IMR-90 (cell line): Measurements from ENCODE around the gene RTCB. TPM values are rescaled to one million over a fixed set of nuclear protein-coding genes. Genes with fewer than 3 reads are reported as not detected.

ENCODE experiments used
- ATAC-seq: fragments of 200-7000 bp; cut with Tn5 transposase; 2 replicates; pipeline ENCODE4 v1.9.1; 2020; ENCODE audit warnings: low read depth, mild to moderate bottlenecking, moderate library complexity
- BruUV-seq: library from RNA; stranded (reverse); fragments of 400-500 nt; replicated peaks from 2 replicates; lab custom pipeline; 2021; lab: Mats Ljungman, UMichigan
- CTCF ChIA-PET: fragments of 300-600 bp; formaldehyde crosslinking; extraction: SDS; loops from one replicate; lab custom pipeline; 2021; ENCODE audit warnings: antibody characterized with exemption; lab: Yijun Ruan, JAX
- POLR2A ChIA-PET: fragments of 300-600 bp; sonication (Branson Sonifier 250); formaldehyde crosslinking; loops from one replicate; lab custom pipeline; 2022; ENCODE audit warnings: antibody characterized with exemption; ENCODE audit not compliant: unreplicated experiment; lab: Charles Lee
- DNase-seq: peaks from one replicate; pipeline ENCODE4 v3.0.0; 2013
- H2AFZ ChIP-seq: replicated peaks from 2 replicates; pipeline ENCODE3; 2013; ENCODE audit warnings: low read length, mild to moderate bottlenecking; ENCODE audit not compliant: poor library complexity
- H2AK5ac ChIP-seq: 2 replicates; pipeline ENCODE4 v1.6.1; 2013; ENCODE audit warnings: low read depth, low read length, inconsistent platforms
- H2AK9ac ChIP-seq: replicated peaks from 2 replicates; pipeline ENCODE3; 2013; ENCODE audit warnings: mild to moderate bottlenecking, low read depth, low read length, moderate library complexity; ENCODE audit not compliant: poor library complexity
- H2BK120ac ChIP-seq: 2 replicates; pipeline ENCODE4 v1.6.1; 2013; ENCODE audit warnings: low read depth, low read length, inconsistent platforms
- H2BK15ac ChIP-seq: 3 replicates; pipeline ENCODE4 v1.6.1; 2013; ENCODE audit warnings: low read depth, low read length, inconsistent platforms
- H2BK20ac ChIP-seq: 2 replicates; pipeline ENCODE4 v1.6.1; 2013; ENCODE audit warnings: low read depth, mild to moderate bottlenecking, inconsistent platforms, low read length, moderate library complexity
- H2BK5ac ChIP-seq: 2 replicates; pipeline ENCODE4 v1.6.1; 2013; ENCODE audit warnings: mild to moderate bottlenecking, low read depth, low read length, inconsistent platforms; ENCODE audit not compliant: poor library complexity, severe bottlenecking
- H3K14ac ChIP-seq: replicated peaks from 2 replicates; pipeline ENCODE4 v1.6.1; 2013; ENCODE audit warnings: low read depth, low read length, inconsistent platforms
- H3K18ac ChIP-seq: 2 replicates; pipeline ENCODE4 v1.6.1; 2013; ENCODE audit warnings: low read depth, low read length, control low read depth
- H3K23ac ChIP-seq: 2 replicates; pipeline ENCODE4 v1.6.1; 2013; ENCODE audit warnings: low read depth, low read length, inconsistent platforms
- H3K27ac ChIP-seq: 2 replicates; pipeline ENCODE4 v1.5.1; 2013; ENCODE audit warnings: mild to moderate bottlenecking, control low read depth, low read length; ENCODE audit not compliant: insufficient read depth
- H3K27me3 ChIP-seq: 2 replicates; pipeline ENCODE4 v1.6.1; 2013; ENCODE audit warnings: low read length; ENCODE audit not compliant: control insufficient read depth, insufficient read depth
- H3K36me3 ChIP-seq: 2 replicates; pipeline ENCODE4 v1.6.1; 2013; ENCODE audit warnings: low read length, mixed read lengths; ENCODE audit not compliant: control insufficient read depth, insufficient read depth
- H3K4ac ChIP-seq: 2 replicates; pipeline ENCODE4 v1.6.1; 2013; ENCODE audit warnings: low read depth, low read length, inconsistent platforms
- H3K4me1 ChIP-seq: 2 replicates; pipeline ENCODE4 v1.6.1; 2013; ENCODE audit warnings: low read length, mixed read lengths; ENCODE audit not compliant: control insufficient read depth, insufficient read depth
- H3K4me2 ChIP-seq: 2 replicates; pipeline ENCODE4 v1.6.1; 2013; ENCODE audit warnings: low read depth, mild to moderate bottlenecking, control low read depth, low read length, moderate library complexity
- H3K4me3 ChIP-seq: 2 replicates; pipeline ENCODE4 v1.5.1; 2013; ENCODE audit warnings: low read depth, mild to moderate bottlenecking, control low read depth, low read length, moderate library complexity; ENCODE audit not compliant: insufficient read depth
- H3K56ac ChIP-seq: 2 replicates; pipeline ENCODE4 v1.6.1; 2013; ENCODE audit warnings: low read length, inconsistent platforms; ENCODE audit not compliant: insufficient read depth; ENCODE audit errors: extremely low read depth
- H3K79me1 ChIP-seq, 2 experiments: 2 replicates each; pipeline ENCODE4 v1.6.1; 2013; ENCODE audit warnings: low read length in 2 of 2, inconsistent platforms in 1 of 2, low read depth in 1 of 2
- H3K9ac ChIP-seq: 2 replicates; pipeline ENCODE4 v1.6.1; 2013; ENCODE audit warnings: low read depth, low read length, control low read depth
- H3K9me1 ChIP-seq: 2 replicates; pipeline ENCODE4 v1.6.1; 2013; ENCODE audit warnings: low read length, inconsistent platforms; ENCODE audit not compliant: insufficient read depth
- H3K9me3 ChIP-seq: 2 replicates; pipeline ENCODE4 v1.6.1; 2013; ENCODE audit warnings: low read length; ENCODE audit not compliant: control insufficient read depth, insufficient read depth
- H4K20me1 ChIP-seq: 2 replicates; pipeline ENCODE4 v1.6.1; 2013; ENCODE audit warnings: low read length, inconsistent platforms; ENCODE audit not compliant: insufficient read depth
- H4K5ac ChIP-seq: 2 replicates; pipeline ENCODE4 v1.6.1; 2013; ENCODE audit warnings: mild to moderate bottlenecking, low read depth, low read length, control low read depth
- H4K8ac ChIP-seq, 2 experiments: 2 replicates each; pipeline ENCODE4 v1.6.1; 2013; ENCODE audit warnings: low read depth in 2 of 2, low read length in 2 of 2, control low read depth in 1 of 2, inconsistent platforms in 1 of 2
- H4K91ac ChIP-seq: 2 replicates; pipeline ENCODE4 v1.6.1; 2013; ENCODE audit warnings: low read depth, low read length, inconsistent platforms; ENCODE audit not compliant: insufficient read depth
- BHLHE40 ChIP-seq: fragments of 150-350 bp; IDR thresholded peaks from 2 replicates; pipeline ENCODE4 v1.6.1; 2016; ENCODE audit warnings: mild to moderate bottlenecking, low read depth, low read length
- CEBPB ChIP-seq: IDR thresholded peaks from 2 replicates; pipeline ENCODE4 v1.6.1; 2012; ENCODE audit warnings: low read depth, low read length, improper control_type of control experiment
- CHD1 ChIP-seq: IDR thresholded peaks from 2 replicates; pipeline ENCODE4 v1.6.1; 2012; ENCODE audit warnings: low read depth, low read length, improper control_type of control experiment
- FOS ChIP-seq: fragments of 150-350 bp; IDR thresholded peaks from 2 replicates; pipeline ENCODE4 v1.6.1; 2016; ENCODE audit warnings: low read depth, low read length
- MAFK ChIP-seq: IDR thresholded peaks from 2 replicates; pipeline ENCODE4 v1.6.1; 2012; ENCODE audit warnings: low read depth, low read length, improper control_type of control experiment
- MAZ ChIP-seq: IDR thresholded peaks from 2 replicates; pipeline ENCODE4 v1.6.1; 2012; ENCODE audit warnings: low read depth, mild to moderate bottlenecking, low read length, improper control_type of control experiment, moderate library complexity, borderline replicate concordance
- MXI1 ChIP-seq: IDR thresholded peaks from 2 replicates; pipeline ENCODE4 v1.6.1; 2012; ENCODE audit warnings: low read depth, mild to moderate bottlenecking, low read length, moderate library complexity, borderline replicate concordance
- NFE2L2 ChIP-seq: fragments of 150-350 bp; IDR thresholded peaks from 2 replicates; pipeline ENCODE4 v1.6.1; 2016; ENCODE audit warnings: low read depth, mild to moderate bottlenecking, low read length
- POLR2A ChIP-seq: IDR thresholded peaks from 2 replicates; pipeline ENCODE4 v1.6.1; 2012; ENCODE audit warnings: mild to moderate bottlenecking, low read depth, low read length
- RAD21 ChIP-seq: IDR thresholded peaks from 2 replicates; pipeline ENCODE4 v1.6.1; 2012; ENCODE audit warnings: low read length, improper control_type of control experiment
- RCOR1 ChIP-seq: IDR thresholded peaks from 2 replicates; pipeline ENCODE4 v1.6.1; 2012; ENCODE audit warnings: mild to moderate bottlenecking, low read length, improper control_type of control experiment; ENCODE audit not compliant: insufficient replicate concordance
- RFX5 ChIP-seq: IDR thresholded peaks from 2 replicates; pipeline ENCODE4 v1.8.0; 2012; ENCODE audit warnings: low read depth, mild to moderate bottlenecking, low read length, moderate library complexity
- SMC3 ChIP-seq: fragments of 150-350 bp; IDR thresholded peaks from 2 replicates; pipeline ENCODE4 v1.6.1; 2016; ENCODE audit warnings: low read depth, mild to moderate bottlenecking, antibody characterized with exemption, low read length, moderate library complexity
- WGBS, 2 experiments: methylation state at CpG; one replicate each; pipeline versions ENCODE4 v1.1.5 to v1.1.7; 2013; ENCODE audit warnings: missing lambda C conversion rate in 2 of 2; ENCODE audit not compliant: insufficient read length in 1 of 2; ENCODE audit errors: extremely low coverage in 2 of 2; 5-methylcytosine and 5-hydroxymethylcytosine counted together
- dilution Hi-C: fragments of 300-500 bp; cut with HindIII; formaldehyde crosslinking; loops from one replicate; pipeline ENCODE4 v1.14.3; 2018; ENCODE audit warnings: low sequenced_read_pairs; ENCODE audit not compliant: unreplicated experiment
- in situ Hi-C: fragments of 300-500 bp; cut with MboI; formaldehyde crosslinking; loops from 3 replicates; pipeline ENCODE4 v1.14.3; 2019; ENCODE audit warnings: low sequenced_read_pairs, inconsistent platforms, mixed read lengths
- intact Hi-C: fragments of 100-400 bp; cut with micrococcal nuclease; formaldehyde crosslinking; loops from 2 replicates; pipeline ENCODE4 v1.10.0; 2022
- polyA plus RNA-seq, 3 experiments: library from polyadenylated mRNA; depleted of rRNA; stranded (reverse); fragments of >200 nt; gene quantifications; 2 replicates each; pipeline ENCODE4 v1.2.3, GENCODE V29; 2012; ENCODE audit warnings: low replicate concordance in 1 of 3
- total RNA-seq: library from RNA; depleted of rRNA; stranded (reverse); fragments of >200 nt; gene quantifications from 2 replicates; pipeline ENCODE4 v1.2.3, GENCODE V29; 2012
- TF ChIP-seq, protein P1 (sequence below): fragments of 150-350 bp; IDR thresholded peaks from 2 replicates; pipeline ENCODE4 v1.6.1; 2016; ENCODE audit warnings: low read depth, mild to moderate bottlenecking, low read length, moderate library complexity, borderline replicate concordance
- TF ChIP-seq, protein P2 (sequence below): fragments of 150-350 bp; IDR thresholded peaks from 2 replicates; pipeline ENCODE4 v1.6.1; 2017; ENCODE audit warnings: mild to moderate bottlenecking, antibody characterized with exemption, low read length, low read depth
- TF ChIP-seq, protein P3 (sequence below): conservative IDR thresholded peaks from 2 replicates; pipeline ENCODE4 v1.5.1; 2012; ENCODE audit warnings: mild to moderate bottlenecking, low read depth, low read length, improper control_type of control experiment

The RTCB gene
- total and polyA plus RNA-seq, 2 of the 4 experiments (the other 2 are of a cell fraction), result 115 to 213 TPM

DNA sequence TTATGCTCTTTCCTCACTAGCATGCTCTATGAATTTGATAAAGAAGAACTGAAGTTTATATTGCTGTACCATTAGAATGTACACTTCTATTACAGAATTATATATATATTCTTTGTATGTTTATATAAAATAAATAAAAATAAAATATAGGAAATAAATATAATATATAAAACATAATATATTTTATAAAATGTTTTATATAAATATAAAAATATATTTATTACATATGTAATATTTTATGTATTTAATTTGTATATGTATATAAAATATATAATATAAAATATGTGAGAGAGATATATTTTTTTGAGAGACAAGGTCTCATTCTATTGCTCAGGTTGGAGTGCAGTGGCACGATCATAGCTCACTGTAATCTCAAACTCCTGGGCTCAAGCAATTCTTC, 18.3 kb upstream of the RTCB start:
- Histone ChIP-seq H3K9me3 (no peaks in the 10 kb centered on the region), H3K56ac (no peak overlapping the region), H2BK15ac (no peak overlapping the region), H3K18ac (no peak overlapping the region), H4K20me1 (no peaks in the 10 kb centered on the region), H4K91ac (no peak overlapping the region), H2BK20ac (no peak overlapping the region), H3K4me1 (no peaks in the 10 kb centered on the region), H3K23ac (no peak overlapping the region), H2BK120ac (no peak overlapping the region), H3K9me1 (no peaks in the 10 kb centered on the region), H3K4ac (no peak overlapping the region), H3K27ac (no peak overlapping the region), H3K14ac (no peak overlapping the region), H2AK9ac (no peak overlapping the region), H3K4me2 (no peak overlapping the region), H3K79me1 (no peaks in the 10 kb centered on the region), H2AK5ac (no peak overlapping the region), H3K36me3 (no peaks in the 10 kb centered on the region), H4K5ac (no peak overlapping the region), H2BK5ac (no peak overlapping the region), H3K9ac (no peak overlapping the region), H3K4me3 (no peak overlapping the region), H2AFZ (no peak overlapping the region), H3K27me3 (peaks cover 6% of the 10 kb centered on the region), H4K8ac (no peak overlapping the region)
- no TSS peak for BruUV-seq
- no CpG with 5 or more reads among the region's 1 CpG for WGBS, 2 experiments
- in situ Hi-C loops, result no loop called here
- dilution Hi-C loops, result no loop called here
- ChIA-PET CTCF (no interaction called here), POLR2A (no interaction called here)
- no peak for ATAC-seq
- DNase-seq, result no peak
- TF ChIP-seq SMC3 (no peak), RCOR1 (no peak), MXI1 (no peak), RFX5 (no peak), RAD21 (no peak), MAZ (no peak), NFE2L2 (no peak), FOS (no peak), CEBPB (no peak), BHLHE40 (no peak), POLR2A (no peak), CHD1 (no peak), MAFK (no peak)
- TF ChIP-seq, protein P1, sequence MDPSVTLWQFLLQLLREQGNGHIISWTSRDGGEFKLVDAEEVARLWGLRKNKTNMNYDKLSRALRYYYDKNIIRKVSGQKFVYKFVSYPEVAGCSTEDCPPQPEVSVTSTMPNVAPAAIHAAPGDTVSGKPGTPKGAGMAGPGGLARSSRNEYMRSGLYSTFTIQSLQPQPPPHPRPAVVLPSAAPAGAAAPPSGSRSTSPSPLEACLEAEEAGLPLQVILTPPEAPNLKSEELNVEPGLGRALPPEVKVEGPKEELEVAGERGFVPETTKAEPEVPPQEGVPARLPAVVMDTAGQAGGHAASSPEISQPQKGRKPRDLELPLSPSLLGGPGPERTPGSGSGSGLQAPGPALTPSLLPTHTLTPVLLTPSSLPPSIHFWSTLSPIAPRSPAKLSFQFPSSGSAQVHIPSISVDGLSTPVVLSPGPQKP, result no peak
- TF ChIP-seq, protein P2, sequence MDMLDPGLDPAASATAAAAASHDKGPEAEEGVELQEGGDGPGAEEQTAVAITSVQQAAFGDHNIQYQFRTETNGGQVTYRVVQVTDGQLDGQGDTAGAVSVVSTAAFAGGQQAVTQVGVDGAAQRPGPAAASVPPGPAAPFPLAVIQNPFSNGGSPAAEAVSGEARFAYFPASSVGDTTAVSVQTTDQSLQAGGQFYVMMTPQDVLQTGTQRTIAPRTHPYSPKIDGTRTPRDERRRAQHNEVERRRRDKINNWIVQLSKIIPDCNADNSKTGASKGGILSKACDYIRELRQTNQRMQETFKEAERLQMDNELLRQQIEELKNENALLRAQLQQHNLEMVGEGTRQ, result no peak
- TF ChIP-seq, protein P3, sequence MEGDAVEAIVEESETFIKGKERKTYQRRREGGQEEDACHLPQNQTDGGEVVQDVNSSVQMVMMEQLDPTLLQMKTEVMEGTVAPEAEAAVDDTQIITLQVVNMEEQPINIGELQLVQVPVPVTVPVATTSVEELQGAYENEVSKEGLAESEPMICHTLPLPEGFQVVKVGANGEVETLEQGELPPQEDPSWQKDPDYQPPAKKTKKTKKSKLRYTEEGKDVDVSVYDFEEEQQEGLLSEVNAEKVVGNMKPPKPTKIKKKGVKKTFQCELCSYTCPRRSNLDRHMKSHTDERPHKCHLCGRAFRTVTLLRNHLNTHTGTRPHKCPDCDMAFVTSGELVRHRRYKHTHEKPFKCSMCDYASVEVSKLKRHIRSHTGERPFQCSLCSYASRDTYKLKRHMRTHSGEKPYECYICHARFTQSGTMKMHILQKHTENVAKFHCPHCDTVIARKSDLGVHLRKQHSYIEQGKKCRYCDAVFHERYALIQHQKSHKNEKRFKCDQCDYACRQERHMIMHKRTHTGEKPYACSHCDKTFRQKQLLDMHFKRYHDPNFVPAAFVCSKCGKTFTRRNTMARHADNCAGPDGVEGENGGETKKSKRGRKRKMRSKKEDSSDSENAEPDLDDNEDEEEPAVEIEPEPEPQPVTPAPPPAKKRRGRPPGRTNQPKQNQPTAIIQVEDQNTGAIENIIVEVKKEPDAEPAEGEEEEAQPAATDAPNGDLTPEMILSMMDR, result no peak
- intact Hi-C loops, result no loop called here
